Measurements from ENCODE around the gene TET3.

Gene TET3

DNA sequence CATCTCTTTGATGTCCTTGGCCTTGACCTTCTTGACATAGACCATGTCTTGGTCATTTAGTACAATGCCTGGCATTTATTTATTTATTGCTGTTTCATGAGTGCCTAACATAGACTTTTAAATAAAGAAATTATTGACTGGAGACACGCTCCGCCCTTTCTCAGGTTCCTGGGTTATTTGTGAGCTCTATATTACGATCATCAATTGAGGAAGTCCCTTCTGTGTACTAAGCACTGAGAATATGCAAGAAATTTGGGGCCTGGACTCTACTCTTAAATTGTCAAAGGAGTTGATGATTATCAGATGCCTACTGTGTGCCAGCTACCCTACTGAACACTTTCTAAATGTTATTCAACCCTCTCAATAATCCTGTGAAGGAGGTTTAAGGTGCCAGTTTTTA, 19.7 kb upstream of the TET3 start:
- no peak for FAIRE-seq

GRCh38 chr2:73968357-73968937, 16.3 kb upstream of the TET3 start:
- FAIRE-seq = no peak

- FAIRE-seq = no peak
Observed at GRCh38 chr2:73969356-73969755, 15.4 kb upstream of the TET3 start.

- FAIRE-seq = no peak
Observed at GRCh38 chr2:73970141-73970803, 14.4 kb upstream of the TET3 start.

DNA sequence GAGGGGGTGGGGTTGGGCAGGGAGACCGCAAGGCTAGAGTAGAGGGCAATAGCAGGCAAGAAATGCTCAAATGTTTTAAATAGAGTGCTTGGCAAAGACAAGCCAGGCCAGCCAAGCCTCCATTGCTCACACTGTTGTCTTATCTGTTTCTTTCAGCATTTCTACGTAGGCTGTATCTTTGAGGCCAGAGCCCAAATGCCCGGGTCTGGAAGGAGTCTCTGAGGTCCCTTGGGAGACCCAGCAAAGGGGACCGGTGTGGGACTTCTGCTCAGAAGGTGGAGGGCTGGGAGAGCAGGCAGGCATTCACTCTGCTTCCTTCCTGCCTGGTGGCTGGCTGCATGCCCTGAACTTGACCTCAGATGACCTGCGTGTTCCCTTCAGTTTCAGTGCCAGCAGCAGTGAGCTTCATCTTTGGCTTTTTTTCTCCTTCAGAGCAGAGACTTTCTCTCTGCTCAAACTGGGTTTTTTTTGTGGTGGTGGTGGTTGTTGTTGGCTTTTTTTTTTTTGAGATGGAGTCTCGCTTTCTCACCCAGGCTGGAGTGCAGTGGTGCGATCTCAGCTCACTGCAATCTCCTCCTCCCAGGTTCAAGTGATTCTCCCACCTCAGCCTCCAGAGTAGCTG, 13.7 kb upstream of the TET3 start:
- FAIRE-seq = no peak

DNA sequence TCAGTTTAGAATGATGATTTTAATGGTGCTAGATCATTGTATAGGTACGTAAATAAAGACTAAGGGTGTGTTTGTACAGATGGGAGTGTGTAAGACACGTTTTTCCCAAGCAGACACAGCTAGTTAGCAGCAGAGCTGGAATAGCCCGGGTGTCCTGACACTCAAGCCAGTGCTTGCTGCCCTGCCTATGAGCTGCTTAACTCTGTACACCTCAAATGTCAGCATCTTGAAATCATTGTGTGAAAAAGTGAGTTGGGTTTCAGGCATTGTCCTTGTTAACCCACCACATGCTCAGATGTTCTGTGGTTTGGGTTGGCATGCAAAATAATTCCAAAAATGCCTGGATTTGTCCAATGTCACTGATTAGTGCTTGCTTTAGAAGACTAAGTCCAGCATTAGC, 13.0 kb upstream of the TET3 start:
- FAIRE-seq = no peak

DNA sequence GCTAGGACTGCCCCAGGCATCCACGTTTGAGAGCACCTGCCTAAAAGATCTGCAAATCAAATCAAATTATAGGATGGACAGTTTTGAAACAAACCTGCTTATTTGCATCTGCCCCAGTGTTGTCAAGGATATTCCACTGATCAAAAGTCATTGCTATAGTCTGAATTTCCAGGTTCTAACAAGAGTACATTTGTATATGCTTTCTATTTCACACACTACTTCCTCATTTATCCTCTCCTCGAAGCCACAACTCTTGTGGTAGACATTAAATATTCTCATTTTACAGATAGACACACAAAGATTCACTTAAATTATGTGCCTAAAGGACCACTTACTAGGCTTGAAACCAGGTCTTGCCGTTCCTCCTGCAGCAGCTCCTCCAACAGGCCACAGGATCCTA, 11.9 kb upstream of the TET3 start:
- no peak for FAIRE-seq

GRCh38 chr2:73975731-73976130, 9.0 kb upstream of the TET3 start:
- no peak for FAIRE-seq

- no peak for FAIRE-seq
Observed at GRCh38 chr2:73976803-73977202, 7.9 kb upstream of the TET3 start.

DNA sequence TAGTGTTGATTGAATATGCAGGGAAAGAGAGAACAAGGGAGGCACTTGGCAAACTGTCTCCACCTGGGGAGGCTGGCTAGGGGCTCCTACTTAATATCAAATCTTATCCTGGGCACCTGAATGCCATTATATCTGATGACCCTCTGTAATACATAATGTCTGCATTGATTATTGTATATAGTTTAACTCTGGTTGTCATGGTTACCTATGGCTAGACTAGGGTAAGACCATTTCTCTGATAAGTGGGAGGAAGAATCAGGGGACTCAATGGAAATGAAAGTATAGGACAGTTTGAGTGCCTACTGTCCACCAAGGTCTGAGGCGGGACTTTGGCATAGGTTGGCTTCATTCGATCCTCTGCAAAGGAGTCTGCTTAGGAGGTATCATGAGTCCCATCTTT, 7.2 kb upstream of the TET3 start:
- no peak for FAIRE-seq

DNA sequence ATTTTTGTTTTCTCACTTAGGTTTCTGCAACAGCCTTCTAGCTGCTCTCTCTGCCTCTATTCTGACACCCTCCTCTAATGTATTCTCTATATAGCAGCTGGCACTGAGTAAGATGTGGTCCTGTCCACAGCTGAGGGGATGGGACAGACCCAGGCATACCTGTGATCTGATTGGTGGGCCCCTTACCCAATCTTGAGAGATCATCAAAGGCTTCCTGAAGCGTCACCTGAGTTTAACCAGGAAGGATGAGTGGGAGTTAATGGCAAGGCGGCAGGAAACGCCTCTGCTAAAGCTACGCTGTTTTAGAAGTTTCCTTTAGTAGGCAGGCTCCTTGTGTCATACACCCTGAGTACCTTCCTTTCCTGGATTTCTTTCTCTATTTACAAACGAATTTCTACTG, 5.7 kb upstream of the TET3 start:
- no peak for FAIRE-seq

GRCh38 chr2:73979686-73980085, 5.0 kb upstream of the TET3 start:
- FAIRE-seq = no peak

DNA sequence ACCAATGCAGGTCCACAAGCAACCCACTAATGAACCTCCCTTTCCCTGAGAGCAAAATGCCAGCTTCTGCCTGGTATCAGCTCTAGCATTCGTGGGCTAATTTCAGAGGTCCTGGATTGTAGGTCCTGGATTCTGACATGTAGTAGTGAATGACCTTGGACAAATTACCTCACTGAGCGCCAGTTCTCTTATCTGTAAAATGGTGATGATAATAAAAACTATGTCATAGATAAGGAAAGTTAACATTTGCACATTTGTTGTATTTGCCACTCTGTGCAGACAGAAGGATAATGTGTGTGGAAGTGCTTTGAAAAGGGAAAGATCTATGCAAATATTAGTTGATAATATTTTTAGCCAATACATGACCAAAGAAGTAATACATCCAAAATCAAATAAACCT, 4.1 kb upstream of the TET3 start:
- no peak for FAIRE-seq

DNA sequence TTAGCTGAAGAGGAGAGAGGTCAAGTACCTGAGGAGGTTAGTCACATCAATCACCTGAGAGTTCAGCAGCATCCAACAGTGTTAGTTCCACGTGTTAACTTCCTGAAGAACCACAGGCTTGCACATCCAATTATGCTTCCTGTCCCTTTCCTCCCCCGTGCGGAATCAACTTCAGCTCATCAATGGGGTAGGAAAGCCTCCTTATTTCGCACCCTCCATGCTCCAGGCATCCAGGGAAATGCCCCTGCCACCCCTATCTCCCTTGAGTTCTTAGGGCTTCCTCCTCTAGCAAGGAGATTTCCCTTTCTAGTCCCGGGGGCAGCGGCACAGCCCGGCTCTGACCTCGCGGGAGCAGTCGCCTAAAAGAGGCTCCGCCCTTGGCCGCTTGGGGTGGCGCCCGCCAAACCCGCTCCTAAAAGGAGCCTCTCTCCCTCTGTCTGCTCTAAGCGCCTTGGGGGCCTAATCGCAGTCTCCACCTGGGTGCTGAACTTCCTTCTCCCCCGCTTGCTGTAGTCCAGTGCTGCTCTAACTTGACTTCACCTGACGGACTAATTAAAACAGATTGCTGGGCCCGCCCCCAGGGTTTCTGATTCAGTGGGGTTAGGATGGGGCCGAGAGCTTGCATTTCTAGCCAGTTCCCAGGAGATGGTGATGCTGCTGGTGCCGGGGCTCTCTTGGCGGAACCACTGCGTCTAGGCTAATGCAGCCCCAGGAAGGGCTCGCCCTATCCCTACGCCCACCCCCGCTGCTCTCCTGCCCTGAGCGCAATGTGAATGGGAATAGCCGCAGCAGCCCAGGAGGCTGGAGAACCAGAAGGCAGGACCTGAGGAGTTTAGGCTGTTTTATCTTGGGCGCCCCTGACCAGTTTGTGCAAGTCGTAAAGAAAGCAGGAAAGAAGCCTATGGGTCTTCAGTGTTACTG, 3.4 kb upstream of the TET3 start:
- FAIRE-seq = no peak

DNA sequence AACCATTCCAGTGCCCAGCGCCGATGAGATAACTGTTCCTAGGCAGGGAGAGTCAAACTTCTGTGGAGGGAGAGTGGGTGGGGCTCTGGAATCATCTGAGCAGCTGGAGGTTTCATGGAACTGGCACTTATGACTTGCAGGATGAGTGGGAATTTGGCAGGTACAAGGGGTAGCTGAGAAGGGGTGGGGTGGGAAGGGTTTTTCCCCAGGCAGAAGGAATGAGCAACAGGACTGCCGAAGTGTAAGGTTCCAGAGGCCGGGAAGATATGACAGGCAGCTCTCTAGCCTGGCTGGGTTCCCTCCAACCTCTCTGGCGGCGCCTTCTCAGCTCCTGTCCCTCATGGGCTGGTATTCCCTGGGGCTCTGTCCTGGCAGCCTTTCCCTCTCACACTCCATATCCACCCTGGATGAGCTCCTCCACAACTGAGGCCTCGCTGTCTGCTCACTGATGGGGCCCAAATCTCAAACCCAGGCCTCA, 2.5 kb upstream of the TET3 start:
- FAIRE-seq = no peak

- FAIRE-seq = no peak
Observed at GRCh38 chr2:73983322-73984202, 1.1 kb upstream of the TET3 start.

DNA sequence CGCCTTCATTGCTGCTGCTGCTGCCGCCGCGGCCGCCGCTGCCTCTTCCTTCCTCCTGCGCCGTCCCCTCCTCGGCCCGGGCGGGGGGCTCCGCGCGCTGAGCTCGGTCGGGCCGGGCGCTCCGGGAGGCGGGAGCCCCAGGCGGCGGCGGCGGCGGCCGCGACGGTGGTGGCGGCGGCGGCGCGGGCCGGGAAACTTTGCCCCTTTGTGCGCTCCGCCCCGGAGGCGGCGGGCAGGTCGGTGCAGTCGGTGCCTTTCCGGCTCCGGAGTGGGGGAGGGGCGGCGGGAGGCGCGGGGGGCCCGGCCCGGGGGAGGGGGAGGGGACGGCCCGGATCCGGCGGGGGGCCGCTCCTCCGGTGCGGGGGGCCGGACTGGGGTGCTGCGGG, 205 bp downstream of the TET3 start:
- no peak for FAIRE-seq

DNA sequence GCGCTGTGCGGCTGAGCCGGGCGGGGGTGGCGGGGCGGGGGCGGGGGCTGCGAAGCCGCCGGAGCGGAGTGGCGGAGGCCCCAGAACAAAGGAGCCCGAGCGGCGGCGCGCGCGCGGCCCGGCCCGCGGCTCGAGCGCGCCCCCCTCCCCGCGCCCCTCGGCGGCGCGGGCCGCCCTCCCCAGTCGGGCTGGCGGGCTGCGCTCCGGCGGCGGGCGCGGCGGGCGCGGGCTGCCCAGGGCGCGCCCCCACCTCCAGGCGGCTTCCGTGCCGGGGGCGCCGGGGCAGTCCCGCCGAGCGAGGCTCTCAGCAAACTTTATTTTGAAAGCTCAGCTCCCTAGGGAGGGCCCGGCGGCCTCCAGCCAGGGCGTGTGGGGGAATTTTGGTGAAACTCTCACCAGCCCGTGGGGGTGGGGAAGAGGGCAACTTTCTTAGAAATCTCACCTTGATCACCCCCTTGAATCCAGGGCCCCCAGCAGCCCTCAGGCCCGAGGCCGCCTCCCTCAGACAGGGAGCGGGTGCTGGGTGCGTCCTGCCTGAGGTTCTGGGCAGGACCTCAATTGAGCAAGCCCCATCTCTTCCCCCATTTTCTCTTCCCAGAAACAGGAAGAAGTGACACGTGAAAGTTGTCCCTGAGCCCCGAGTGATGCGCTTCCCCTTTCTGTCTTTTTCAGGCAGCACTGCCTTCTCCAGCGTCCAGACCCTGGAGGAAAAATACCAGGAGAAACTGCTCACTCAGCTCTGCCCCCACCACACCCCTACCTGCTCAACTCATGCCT, 786 bp downstream of the TET3 start:
- no peak for FAIRE-seq

DNA sequence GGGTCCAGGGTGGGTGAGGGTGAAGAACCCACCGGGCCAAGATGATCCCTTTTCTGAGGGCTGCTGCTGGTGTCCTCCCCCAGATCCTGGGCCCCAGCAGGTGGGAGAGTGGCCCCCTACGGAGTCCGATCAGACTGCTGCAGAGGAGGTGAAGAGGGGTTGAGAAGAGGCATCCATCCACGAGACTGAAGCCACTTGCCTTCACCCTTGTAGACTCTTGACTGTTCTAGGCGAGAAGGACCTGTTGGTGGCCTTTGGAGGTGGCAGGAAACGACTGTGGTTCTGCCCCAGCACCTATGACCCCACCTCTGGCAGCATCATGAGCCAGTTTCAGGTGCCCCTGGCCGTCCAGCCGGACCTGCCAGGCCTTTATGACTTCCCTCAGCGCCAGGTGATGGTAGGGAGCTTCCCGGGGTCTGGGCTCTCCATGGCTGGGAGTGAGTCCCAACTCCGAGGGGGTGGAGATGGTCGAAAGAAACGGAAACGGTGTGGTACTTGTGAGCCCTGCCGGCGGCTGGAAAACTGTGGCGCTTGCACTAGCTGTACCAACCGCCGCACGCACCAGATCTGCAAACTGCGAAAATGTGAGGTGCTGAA, 1.5 kb downstream of the TET3 start:
- no peak for FAIRE-seq

- no peak for FAIRE-seq
Observed at GRCh38 chr2:73987109-73987947, 2.6 kb downstream of the TET3 start.
